Activated CD8-positive, alpha-beta memory T cell treated with anti-CD3 and anti-CD28 coated beads for 24 hours (primary cell): ENCODE measurements around the gene RIPPLY2.
"Not testable (repeated sequence)": the region's sequence is repeated elsewhere in the genome, so short reads cannot be mapped to it uniquely, and the experiment has no call there.

Experiments used
- DNase-seq: peaks from one replicate; pipeline ENCODE4 v3.0.0-alpha.2; 2020

RIPPLY2 gene

GRCh38 chr6:83860782-83861495, 7.8 kb downstream of the RIPPLY2 start:
- no peak for DNase-seq

GRCh38 chr6:83862776-83863471, 9.8 kb downstream of the RIPPLY2 start:
- no peak for DNase-seq

GRCh38 chr6:83867043-83867442, 13.9 kb downstream of the RIPPLY2 start:
- no peak for DNase-seq

GRCh38 chr6:83867527-83868161, 14.5 kb downstream of the RIPPLY2 start:
- no peak for DNase-seq

- no peak for DNase-seq
Observed at GRCh38 chr6:83868639-83869038, 15.5 kb downstream of the RIPPLY2 start.

GRCh38 chr6:83870649-83871048, 17.5 kb downstream of the RIPPLY2 start:
- no peak for DNase-seq

- no peak for DNase-seq
Observed at GRCh38 chr6:83872386-83873118, 19.4 kb downstream of the RIPPLY2 start.

GRCh38 chr6:83873869-83874268, 20.7 kb downstream of the RIPPLY2 start:
- DNase-seq = no peak

GRCh38 chr6:83875843-83876242, 22.7 kb downstream of the RIPPLY2 start:
- no peak for DNase-seq

- no peak for DNase-seq
Observed at GRCh38 chr6:83878902-83879644, 25.9 kb downstream of the RIPPLY2 start.

- DNase-seq = no peak
Observed at GRCh38 chr6:83879746-83880145, 26.6 kb downstream of the RIPPLY2 start.

- no peak for DNase-seq
Observed at GRCh38 chr6:83883240-83883639, 30.1 kb downstream of the RIPPLY2 start.

- no peak for DNase-seq
Observed at GRCh38 chr6:83884523-83884922, 31.4 kb downstream of the RIPPLY2 start.

GRCh38 chr6:83885984-83886383, 32.8 kb downstream of the RIPPLY2 start:
- DNase-seq = no peak

- no peak for DNase-seq
Observed at GRCh38 chr6:83889621-83890020, 36.5 kb downstream of the RIPPLY2 start.

- DNase-seq = no peak
Observed at GRCh38 chr6:83890520-83890919, 37.4 kb downstream of the RIPPLY2 start.

GRCh38 chr6:83891586-83891985, 38.4 kb downstream of the RIPPLY2 start:
- DNase-seq = no peak

GRCh38 chr6:83893024-83893423, 39.9 kb downstream of the RIPPLY2 start:
- no peak for DNase-seq

GRCh38 chr6:83897094-83897493, 43.9 kb downstream of the RIPPLY2 start:
- not testable (repeated sequence) for DNase-seq

- DNase-seq = no peak
Observed at GRCh38 chr6:83901624-83902023, 48.5 kb downstream of the RIPPLY2 start.

GRCh38 chr6:83904395-83904794, 51.2 kb downstream of the RIPPLY2 start:
- DNase-seq = no peak

GRCh38 chr6:83905648-83906047, 52.5 kb downstream of the RIPPLY2 start:
- DNase-seq = no peak
